SK-N-SH treated with all-trans-retinoic acid at 6 μM for 48 hours (cell line): ENCODE data around the gene CCDC57.

Source experiments
- ATAC-seq: fragments of 200-7000 bp; cut with Tn5 transposase; 3 replicates; pipeline ENCODE4 v1.9.1; 2020; ENCODE audit warnings: mild to moderate bottlenecking, moderate library complexity
- ARNTL ChIP-seq: fragments of 450-650 bp; formaldehyde crosslinking; IDR thresholded peaks from 2 replicates; pipeline ENCODE4 v1.5.0; 2020; ENCODE audit warnings: low read depth, mild to moderate bottlenecking, moderate library complexity, borderline replicate concordance
- BACH2 ChIP-seq: fragments of 250-450 bp; sonication (Bioruptor Pico); IDR thresholded peaks from 2 replicates; pipeline ENCODE4 v1.9.0; 2021; ENCODE audit warnings: mild to moderate bottlenecking, borderline replicate concordance
- CREB5 ChIP-seq: fragments of 250-450 bp; sonication (Bioruptor Pico); IDR thresholded peaks from 2 replicates; pipeline ENCODE4 v1.5.1; 2020; ENCODE audit warnings: low read depth, mild to moderate bottlenecking, moderate library complexity
- CSDC2 ChIP-seq: fragments of 250-450 bp; sonication (Bioruptor Pico); IDR thresholded peaks from 2 replicates; pipeline ENCODE4 v1.5.0; 2020; ENCODE audit warnings: mild to moderate bottlenecking, moderate library complexity
- ESRRG ChIP-seq: fragments of 250-450 bp; sonication (Bioruptor Pico); IDR thresholded peaks from 2 replicates; pipeline ENCODE4 v1.6.1; 2021; ENCODE audit warnings: mild to moderate bottlenecking
- GLIS3 ChIP-seq: fragments of 250-450 bp; sonication (Bioruptor Pico); IDR thresholded peaks from 2 replicates; pipeline ENCODE4 v1.5.0; 2020; ENCODE audit warnings: mild to moderate bottlenecking, moderate library complexity
- ISL1 ChIP-seq: fragments of 250-450 bp; sonication (Bioruptor Pico); IDR thresholded peaks from 2 replicates; pipeline ENCODE4 v2.1.2; 2022; ENCODE audit warnings: mild to moderate bottlenecking, moderate library complexity
- OSR1 ChIP-seq: fragments of 250-450 bp; sonication (Bioruptor Pico); IDR thresholded peaks from 2 replicates; pipeline ENCODE4 v1.8.0; 2022; ENCODE audit warnings: moderate library complexity, mild to moderate bottlenecking, inconsistent platforms
- RARB ChIP-seq: fragments of 250-450 bp; sonication (Bioruptor Pico); IDR thresholded peaks from 2 replicates; pipeline ENCODE4 v1.8.0; 2021; ENCODE audit warnings: mild to moderate bottlenecking, moderate library complexity
- SNAI2 ChIP-seq: fragments of 250-450 bp; sonication (Bioruptor Pico); IDR thresholded peaks from 2 replicates; pipeline ENCODE4 v1.5.0; 2020; ENCODE audit warnings: mild to moderate bottlenecking, moderate library complexity
- TCF4 ChIP-seq: fragments of 250-450 bp; sonication (Bioruptor Pico); IDR thresholded peaks from 2 replicates; pipeline ENCODE4 v1.8.0; 2021; ENCODE audit warnings: mild to moderate bottlenecking, moderate library complexity, borderline replicate concordance
- TOX ChIP-seq: fragments of 250-450 bp; sonication (Bioruptor Pico); IDR thresholded peaks from 2 replicates; pipeline ENCODE4 v1.8.0; 2021; ENCODE audit warnings: mild to moderate bottlenecking, moderate library complexity, borderline replicate concordance
- ZC3H10 ChIP-seq: fragments of 250-450 bp; sonication (Bioruptor Pico); IDR thresholded peaks from 2 replicates; pipeline ENCODE4 v1.5.1; 2021; ENCODE audit warnings: mild to moderate bottlenecking, moderate library complexity
- ZFP3 ChIP-seq: fragments of 250-450 bp; sonication (Bioruptor Pico); IDR thresholded peaks from 2 replicates; pipeline ENCODE4 v1.5.0; 2020; ENCODE audit warnings: mild to moderate bottlenecking, moderate library complexity
- ZFP30 ChIP-seq: fragments of 450-650 bp; formaldehyde crosslinking; IDR thresholded peaks from 2 replicates; pipeline ENCODE4 v1.5.0; 2022; ENCODE audit warnings: mild to moderate bottlenecking, moderate library complexity
- ZNF70 ChIP-seq: fragments of 450-650 bp; formaldehyde crosslinking; IDR thresholded peaks from 2 replicates; pipeline ENCODE4 v1.5.0; 2020; ENCODE audit warnings: mild to moderate bottlenecking, moderate library complexity
- ZNF8 ChIP-seq: fragments of 450-650 bp; formaldehyde crosslinking; IDR thresholded peaks from 2 replicates; pipeline ENCODE4 v1.5.0; 2020; ENCODE audit warnings: mild to moderate bottlenecking, moderate library complexity
- TF ChIP-seq, protein P1 (sequence below): fragments of 250-450 bp; sonication (Bioruptor Pico); IDR thresholded peaks from 2 replicates; pipeline ENCODE4 v1.8.0; 2020; ENCODE audit warnings: mild to moderate bottlenecking, moderate library complexity, borderline replicate concordance
- TF ChIP-seq, protein P2 (sequence below): fragments of 250-450 bp; sonication (Bioruptor Pico); IDR thresholded peaks from 2 replicates; pipeline ENCODE4 v1.8.0; 2021; ENCODE audit warnings: low read depth, mild to moderate bottlenecking, moderate library complexity, borderline replicate concordance

Gene CCDC57

GRCh38 chr17:82104797-82105416 is 107.7 kb downstream of the CCDC57 start:
- no peak for ATAC-seq
- no peak for TF ChIP-seq ZFP3 (CRISPR knock-in tag)
- TF ChIP-seq, protein P1, sequence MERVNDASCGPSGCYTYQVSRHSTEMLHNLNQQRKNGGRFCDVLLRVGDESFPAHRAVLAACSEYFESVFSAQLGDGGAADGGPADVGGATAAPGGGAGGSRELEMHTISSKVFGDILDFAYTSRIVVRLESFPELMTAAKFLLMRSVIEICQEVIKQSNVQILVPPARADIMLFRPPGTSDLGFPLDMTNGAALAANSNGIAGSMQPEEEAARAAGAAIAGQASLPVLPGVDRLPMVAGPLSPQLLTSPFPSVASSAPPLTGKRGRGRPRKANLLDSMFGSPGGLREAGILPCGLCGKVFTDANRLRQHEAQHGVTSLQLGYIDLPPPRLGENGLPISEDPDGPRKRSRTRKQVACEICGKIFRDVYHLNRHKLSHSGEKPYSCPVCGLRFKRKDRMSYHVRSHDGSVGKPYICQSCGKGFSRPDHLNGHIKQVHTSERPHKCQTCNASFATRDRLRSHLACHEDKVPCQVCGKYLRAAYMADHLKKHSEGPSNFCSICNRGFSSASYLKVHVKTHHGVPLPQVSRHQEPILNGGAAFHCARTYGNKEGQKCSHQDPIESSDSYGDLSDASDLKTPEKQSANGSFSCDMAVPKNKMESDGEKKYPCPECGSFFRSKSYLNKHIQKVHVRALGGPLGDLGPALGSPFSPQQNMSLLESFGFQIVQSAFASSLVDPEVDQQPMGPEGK (CRISPR knock-in tag) = no peak
- no peak for TF ChIP-seq ESRRG (CRISPR knock-in tag)
- no peak for TF ChIP-seq SNAI2 (CRISPR knock-in tag)
- no peak for TF ChIP-seq ZNF8
- TF ChIP-seq ZC3H10 = no peak

GRCh38 chr17:82103553-82104451 is 108.8 kb downstream of the CCDC57 start:
- no peak for ATAC-seq
- TF ChIP-seq ARNTL (CRISPR knock-in tag) = no peak
- TF ChIP-seq ZNF70 (CRISPR knock-in tag) = 0 out of 2 replicates have a peak, but pooled peaks have one; percentile 19

DNA sequence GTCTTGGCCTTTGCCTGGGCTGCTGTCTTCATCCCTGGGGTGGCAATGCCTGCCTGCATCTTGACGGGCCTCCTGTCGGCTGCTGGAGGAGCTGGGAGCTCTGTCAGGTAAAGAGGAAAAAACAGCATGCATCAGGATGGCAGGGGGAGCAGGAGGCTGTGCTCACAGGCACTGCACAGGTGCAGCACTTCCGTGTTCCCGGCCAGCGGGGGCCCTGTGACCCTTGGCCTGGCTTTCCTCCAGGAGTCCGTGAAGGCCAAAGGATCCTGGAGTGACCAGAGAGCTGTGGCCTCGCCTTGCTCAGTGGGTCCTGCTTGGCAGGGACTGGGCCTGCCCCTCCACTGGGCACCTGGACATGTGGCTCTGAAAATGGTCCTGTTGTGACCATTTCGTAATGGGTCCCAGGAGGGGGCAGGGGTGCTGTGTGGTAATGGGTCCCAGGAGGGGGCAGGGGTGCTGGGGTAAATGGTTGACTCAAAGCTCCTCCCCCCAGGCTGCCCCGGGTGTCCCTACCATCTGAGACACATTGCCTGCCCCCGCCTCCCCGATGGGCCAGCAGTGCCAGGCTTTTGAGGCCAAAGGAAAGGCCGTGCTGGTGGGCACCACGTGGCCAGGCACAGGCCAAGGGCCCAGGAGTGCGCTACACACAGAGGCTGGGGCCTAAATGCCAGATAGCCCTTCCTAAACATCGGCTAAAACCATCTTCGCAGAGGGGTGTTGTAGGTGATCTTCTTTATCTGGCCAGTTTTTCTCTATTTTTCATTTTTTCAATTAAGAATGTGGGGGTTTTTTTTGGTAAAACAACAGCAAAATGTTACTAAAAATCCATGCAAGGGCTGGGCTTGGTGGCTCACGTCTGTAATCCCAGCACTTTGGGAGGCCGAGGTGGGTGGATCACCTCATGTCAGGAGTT is 110.6 kb downstream of the CCDC57 start:
- no peak for ATAC-seq
- TF ChIP-seq ARNTL (CRISPR knock-in tag) (no peak), ZC3H10 (no peak), ZFP3 (CRISPR knock-in tag) (no peak), ZFP30 (CRISPR knock-in tag) (no peak), TOX (CRISPR knock-in tag) (no peak)

DNA sequence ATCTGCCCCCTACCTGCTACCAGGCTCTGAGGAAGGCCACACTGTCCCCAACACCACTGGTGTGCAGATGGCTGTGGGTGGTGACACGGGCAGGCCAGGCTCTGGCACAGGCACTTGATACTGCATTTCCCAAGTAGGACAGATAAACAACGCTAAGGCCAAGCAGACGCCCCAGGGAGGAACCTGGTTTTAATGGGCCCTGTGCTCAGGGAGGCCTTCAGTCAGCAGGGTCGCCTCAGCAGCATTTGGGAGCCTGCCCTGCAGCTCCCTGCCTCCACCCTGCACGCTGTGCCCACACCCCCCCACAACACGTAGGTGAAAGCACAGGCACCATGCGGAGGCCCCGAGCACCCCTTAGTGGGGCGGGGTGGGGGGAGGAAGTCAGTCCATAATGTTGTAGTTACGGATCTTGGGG is 111.3 kb downstream of the CCDC57 start:
- no peak for TF ChIP-seq CSDC2
- no peak for TF ChIP-seq ISL1
- TF ChIP-seq CREB5 (CRISPR knock-in tag) = no peak
- TF ChIP-seq ZNF70 (CRISPR knock-in tag) = no peak
- TF ChIP-seq OSR1 (CRISPR knock-in tag) = no peak
- TF ChIP-seq BACH2 = no peak
- no peak for TF ChIP-seq ZFP3 (CRISPR knock-in tag)
- TF ChIP-seq GLIS3 (CRISPR knock-in tag) = no peak
- TF ChIP-seq, protein P2, sequence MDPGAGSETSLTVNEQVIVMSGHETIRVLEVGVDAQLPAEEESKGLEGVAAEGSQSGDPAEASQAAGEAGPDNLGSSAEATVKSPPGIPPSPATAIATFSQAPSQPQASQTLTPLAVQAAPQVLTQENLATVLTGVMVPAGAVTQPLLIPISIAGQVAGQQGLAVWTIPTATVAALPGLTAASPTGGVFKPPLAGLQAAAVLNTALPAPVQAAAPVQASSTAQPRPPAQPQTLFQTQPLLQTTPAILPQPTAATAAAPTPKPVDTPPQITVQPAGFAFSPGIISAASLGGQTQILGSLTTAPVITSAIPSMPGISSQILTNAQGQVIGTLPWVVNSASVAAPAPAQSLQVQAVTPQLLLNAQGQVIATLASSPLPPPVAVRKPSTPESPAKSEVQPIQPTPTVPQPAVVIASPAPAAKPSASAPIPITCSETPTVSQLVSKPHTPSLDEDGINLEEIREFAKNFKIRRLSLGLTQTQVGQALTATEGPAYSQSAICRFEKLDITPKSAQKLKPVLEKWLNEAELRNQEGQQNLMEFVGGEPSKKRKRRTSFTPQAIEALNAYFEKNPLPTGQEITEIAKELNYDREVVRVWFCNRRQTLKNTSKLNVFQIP (CRISPR knock-in tag) = no peak
- TF ChIP-seq RARB (CRISPR knock-in tag) = no peak
- TF ChIP-seq ZFP30 (CRISPR knock-in tag) = no peak
- no peak for TF ChIP-seq TCF4
- TF ChIP-seq, protein P1 (CRISPR knock-in tag) = no peak
- no peak for TF ChIP-seq ARNTL (CRISPR knock-in tag)
- no peak for TF ChIP-seq ESRRG (CRISPR knock-in tag)
- ATAC-seq = no peak
